ENCODE measurements around the gene RPS6KA5. TPM values are rescaled to one million over a fixed set of nuclear protein-coding genes. Genes with fewer than 3 reads are reported as not detected.
"Not testable (repeated sequence)": the region's sequence is repeated elsewhere in the genome, so short reads cannot be mapped to it uniquely, and the experiment has no call there.

RPS6KA5 gene
- total RNA-seq, 1 experiment from 2014 or later = 2.9 TPM

- no peaks in the 10 kb centered on the region for H3K36me3 ChIP-seq
- no peaks in the 10 kb centered on the region for H3K27me3 ChIP-seq
- no peak for DNase-seq
- no peak overlapping the region for H3K4me3 ChIP-seq
- no peaks in the 10 kb centered on the region for H3K9me3 ChIP-seq
These were observed 170.0 kb downstream of the RPS6KA5 start for GRCh38 chr14:90890322-90891020.

- no peaks in the 10 kb centered on the region for H3K27me3 ChIP-seq
- no peaks in the 10 kb centered on the region for H3K9me3 ChIP-seq
- H3K36me3 ChIP-seq = no peaks in the 10 kb centered on the region
- DNase-seq = no peak
- no peak overlapping the region for H3K4me3 ChIP-seq
These were observed 174.1 kb downstream of the RPS6KA5 start for GRCh38 chr14:90886297-90886815.

GRCh38 chr14:90883782-90884181, 176.7 kb downstream of the RPS6KA5 start:
- no peaks in the 10 kb centered on the region for H3K9me3 ChIP-seq
- H3K27me3 ChIP-seq = no peaks in the 10 kb centered on the region
- H3K36me3 ChIP-seq = no peaks in the 10 kb centered on the region
- H3K4me3 ChIP-seq = no peak overlapping the region
- no peak for DNase-seq

GRCh38 chr14:90883197-90883596, 177.2 kb downstream of the RPS6KA5 start:
- H3K36me3 ChIP-seq = no peaks in the 10 kb centered on the region
- no peak overlapping the region for H3K4me3 ChIP-seq
- no peaks in the 10 kb centered on the region for H3K27me3 ChIP-seq
- no peaks in the 10 kb centered on the region for H3K9me3 ChIP-seq
- DNase-seq = no peak

- no peak for DNase-seq
- Histone ChIP-seq H3K36me3 (no peaks in the 10 kb centered on the region), H3K27me3 (no peaks in the 10 kb centered on the region), H3K4me3 (no peak overlapping the region), H3K9me3 (no peaks in the 10 kb centered on the region)
These were observed 180.2 kb downstream of the RPS6KA5 start for GRCh38 chr14:90880282-90880681.

- Histone ChIP-seq H3K4me3 (no peak overlapping the region), H3K9me3 (no peaks in the 10 kb centered on the region), H3K27me3 (no peaks in the 10 kb centered on the region), H3K36me3 (no peaks in the 10 kb centered on the region)
- no peak for DNase-seq
These were observed 185.8 kb downstream of the RPS6KA5 start for GRCh38 chr14:90874599-90874998.

GRCh38 chr14:90871605-90872233, 188.7 kb downstream of the RPS6KA5 start:
- DNase-seq = no peak
- no peaks in the 10 kb centered on the region for H3K27me3 ChIP-seq
- no peak overlapping the region for H3K4me3 ChIP-seq
- H3K36me3 ChIP-seq = no peaks in the 10 kb centered on the region
- H3K9me3 ChIP-seq = no peaks in the 10 kb centered on the region

- Histone ChIP-seq H3K4me3 (no peak overlapping the region), H3K36me3 (no peaks in the 10 kb centered on the region), H3K9me3 (no peaks in the 10 kb centered on the region), H3K27me3 (no peaks in the 10 kb centered on the region)
- DNase-seq = no peak
These were observed 189.4 kb downstream of the RPS6KA5 start for GRCh38 chr14:90870950-90871604.

- H3K36me3 ChIP-seq = no peaks in the 10 kb centered on the region
- no peaks in the 10 kb centered on the region for H3K27me3 ChIP-seq
- no peak for DNase-seq
- H3K4me3 ChIP-seq = no peak overlapping the region
- H3K9me3 ChIP-seq = no peaks in the 10 kb centered on the region
These were observed 192.9 kb downstream of the RPS6KA5 start for GRCh38 chr14:90867501-90867900.

- no peak for DNase-seq
- no peaks in the 10 kb centered on the region for H3K9me3 ChIP-seq
- no peaks in the 10 kb centered on the region for H3K27me3 ChIP-seq
- no peak overlapping the region for H3K4me3 ChIP-seq
- no peaks in the 10 kb centered on the region for H3K36me3 ChIP-seq
These were observed 193.6 kb downstream of the RPS6KA5 start for GRCh38 chr14:90866833-90867232.

GRCh38 chr14:90864741-90865140, 195.7 kb downstream of the RPS6KA5 start:
- H3K27me3 ChIP-seq = no peaks in the 10 kb centered on the region
- H3K9me3 ChIP-seq = no peaks in the 10 kb centered on the region
- no peaks in the 10 kb centered on the region for H3K36me3 ChIP-seq
- H3K4me3 ChIP-seq = no peak overlapping the region
- DNase-seq = no peak

GRCh38 chr14:90858511-90858910, 201.9 kb downstream of the RPS6KA5 start:
- H3K4me3 ChIP-seq = peak overlapping the region; percentile 14; the same call in 1 of the 2 replicates
- no peaks in the 10 kb centered on the region for H3K36me3 ChIP-seq
- no peak for DNase-seq
- no peaks in the 10 kb centered on the region for H3K27me3 ChIP-seq
- H3K9me3 ChIP-seq = no peaks in the 10 kb centered on the region

- H3K27me3 ChIP-seq = no peaks in the 10 kb centered on the region
- peak overlapping the region; percentile 14; the same call in 1 of the 2 replicates for H3K4me3 ChIP-seq
- H3K36me3 ChIP-seq = no peaks in the 10 kb centered on the region
- DNase-seq = no peak
- H3K9me3 ChIP-seq = no peaks in the 10 kb centered on the region
These were observed 202.6 kb downstream of the RPS6KA5 start for GRCh38 chr14:90857866-90858265.

GRCh38 chr14:90856115-90856514, 204.3 kb downstream of the RPS6KA5 start:
- not testable (repeated sequence) for DNase-seq

GRCh38 chr14:90853116-90853515, 207.3 kb downstream of the RPS6KA5 start:
- no peaks in the 10 kb centered on the region for H3K9me3 ChIP-seq
- H3K27me3 ChIP-seq = no peaks in the 10 kb centered on the region
- no peaks in the 10 kb centered on the region for H3K36me3 ChIP-seq
- H3K4me3 ChIP-seq = no peak overlapping the region
- DNase-seq = no peak

More at GRCh38 chr14:90856115-90856514, 204.3 kb downstream of the RPS6KA5 start:
- H3K9me3 ChIP-seq, H3K4me3 ChIP-seq, H3K27me3 ChIP-seq, H3K36me3 ChIP-seq: not testable (repeated sequence)

GRCh38 chr14:90851327-90852036, 209.0 kb downstream of the RPS6KA5 start:
- Histone ChIP-seq H3K36me3 (no peaks in the 10 kb centered on the region), H3K9me3 (no peaks in the 10 kb centered on the region), H3K4me3 (no peak overlapping the region), H3K27me3 (no peaks in the 10 kb centered on the region)
- no peak for DNase-seq

- DNase-seq = no peak
- Histone ChIP-seq H3K9me3 (no peaks in the 10 kb centered on the region), H3K36me3 (no peaks in the 10 kb centered on the region), H3K27me3 (no peaks in the 10 kb centered on the region), H3K4me3 (no peak overlapping the region)
These were observed 210.0 kb downstream of the RPS6KA5 start for GRCh38 chr14:90850487-90850886.
